ENCODE measurements around the gene CRABP2. TPM values are rescaled to one million over a fixed set of nuclear protein-coding genes. Genes with fewer than 3 reads are reported as not detected.

The CRABP2 gene
- total RNA-seq, 2 donors from 2014 or later = 0.67 to 2.5 TPM

- H3K9me3 ChIP-seq = no peaks in the 10 kb centered on the region
- H3K27ac ChIP-seq = peak within 1 kb of the TSS; percentile 98 to 99
- H3K4me3 ChIP-seq = peak within 1 kb of the TSS; percentile 64 to 87
- peaks cover 0 to 43% of the 10 kb centered on the region in 2 donors for H3K4me1 ChIP-seq
- peaks cover 25% of the 10 kb centered on the region for H3K36me3 ChIP-seq
- peak; percentile 85 for DNase-seq (ENCODE audit: low spot score)
- TF ChIP-seq CTCF (IDR thresholded peaks at IDR 0.05) = no peak
- H3K27me3 ChIP-seq = no peaks in the 10 kb centered on the region
Observed at GRCh38 chr1:156727926-156728598, 22.7 kb upstream of the CRABP2 start, which contains the start of gene METTL25B. Gene METTL25B (plus strand): TSS chr1:156728469. CDS start chr1:156729105, 636 bp downstream.

- peak overlapping the region; percentile 98 to 99 for H3K27ac ChIP-seq
- H3K4me3 ChIP-seq = peak overlapping the region; percentile 64 to 87
- TF ChIP-seq CTCF (IDR thresholded peaks at IDR 0.05) = no peak
- no peaks in the 10 kb centered on the region for H3K27me3 ChIP-seq
- peaks cover 0 to 43% of the 10 kb centered on the region in 2 donors for H3K4me1 ChIP-seq
- H3K9me3 ChIP-seq = no peaks in the 10 kb centered on the region
- DNase-seq (ENCODE audit: low spot score) = no peak
- peaks cover 31% of the 10 kb centered on the region for H3K36me3 ChIP-seq
Observed at GRCh38 chr1:156727492-156727891, 22.1 kb upstream of the CRABP2 start.

- TF ChIP-seq CTCF (IDR thresholded peaks at IDR 0.05) = peak in 1 of 2 donors; percentile 56
- Histone ChIP-seq H3K36me3 (peaks cover 36% of the 10 kb centered on the region), H3K27ac (no peak overlapping the region), H3K4me3 (peak overlapping the region in 1 of 2 donors; percentile 33), H3K4me1 (peaks cover 0 to 43% of the 10 kb centered on the region in 2 donors), H3K27me3 (no peaks in the 10 kb centered on the region), H3K9me3 (no peaks in the 10 kb centered on the region)
- DNase-seq (ENCODE audit: low spot score) = no peak
Observed at GRCh38 chr1:156726549-156727226, 21.3 kb upstream of the CRABP2 start.

GRCh38 chr1:156725683-156726280 is 20.4 kb upstream of the CRABP2 start:
- no peaks in the 10 kb centered on the region for H3K9me3 ChIP-seq
- H3K27me3 ChIP-seq = no peaks in the 10 kb centered on the region
- TF ChIP-seq CTCF (IDR thresholded peaks at IDR 0.05) = peak; percentile 84 to 90
- peak; percentile 93 for DNase-seq (ENCODE audit: low spot score)
- peaks cover 45% of the 10 kb centered on the region for H3K36me3 ChIP-seq
- H3K27ac ChIP-seq = peak overlapping the region; percentile 35 to 44
- H3K4me1 ChIP-seq = peaks cover 0 to 43% of the 10 kb centered on the region in 2 donors
- H3K4me3 ChIP-seq = peak overlapping the region; percentile 21 to 33

- peaks cover 0 to 21% of the 10 kb centered on the region in 2 donors for H3K4me1 ChIP-seq
- no peak overlapping the region for H3K27ac ChIP-seq
- no peak overlapping the region for H3K4me3 ChIP-seq
- H3K9me3 ChIP-seq = no peaks in the 10 kb centered on the region
- H3K27me3 ChIP-seq = no peaks in the 10 kb centered on the region
- TF ChIP-seq CTCF (IDR thresholded peaks at IDR 0.05) = no peak
- peaks cover 45% of the 10 kb centered on the region for H3K36me3 ChIP-seq
- DNase-seq (ENCODE audit: low spot score) = no peak
Observed at GRCh38 chr1:156721535-156721934, 16.2 kb upstream of the CRABP2 start.

All from right atrium auricular region (tissue), 2 donors.